ENCODE measurements around the gene PTPRN2.

GRCh38 chr7:158355456-158356065 is 232.1 kb downstream of the PTPRN2 start:
- TF ChIP-seq CTCF (conservative IDR thresholded peaks at IDR 0.05 in 1 of 2, IDR thresholded peaks at IDR 0.05 in 1 of 2; ENCODE audit: low read depth in 1 of 2, low read length in 2 of 2) (no peak), EZH2 (IDR thresholded peaks at IDR 0.05; ENCODE audit: low read length, missing control alignments) (no peak)

Measured in fibroblast of lung (primary cell).